HL-60 (cell line): ENCODE measurements around the gene FBXW7.

Source experiments
- CTCF ChIP-seq: IDR thresholded peaks from one replicate; pipeline ENCODE4 v1.5.1; 2011; ENCODE audit warnings: low read length, control low read depth, inconsistent platforms; ENCODE audit not compliant: insufficient read depth
- GABPA ChIP-seq: IDR thresholded peaks from 2 replicates; pipeline ENCODE4 v1.6.1; 2012; ENCODE audit warnings: low read depth
- POLR2AphosphoS5 ChIP-seq: IDR thresholded peaks from 2 replicates; pipeline ENCODE4 v1.6.1; 2012; ENCODE audit warnings: low read depth
- REST ChIP-seq: IDR thresholded peaks from 2 replicates; pipeline ENCODE4 v1.6.1; 2012; ENCODE audit warnings: low read depth; ENCODE audit not compliant: insufficient replicate concordance
- SPI1 ChIP-seq: IDR thresholded peaks from 2 replicates; pipeline ENCODE4 v1.6.1; 2012; ENCODE audit warnings: low read depth, mild to moderate bottlenecking, borderline replicate concordance

- TF ChIP-seq SPI1: no peak
- no peak for TF ChIP-seq CTCF
- no peak for TF ChIP-seq POLR2AphosphoS5
- TF ChIP-seq REST: no peak
- no peak for TF ChIP-seq GABPA
Measured at GRCh38 chr4:152374153-152374552, 161.7 kb downstream of the FBXW7 start.
